OCI-LY7 (cell line): ENCODE measurements around the gene ACAN. TPM values are rescaled to one million over a fixed set of nuclear protein-coding genes. Genes with fewer than 3 reads are reported as not detected.
A peak's percentile ranks its signal among the peaks of the same experiment; 100 is the strongest.

Experiments used
- BruUV-seq: library from RNA; stranded (reverse); fragments of 400-500 nt; replicated peaks from 2 replicates; lab custom pipeline; 2021; lab: Mats Ljungman, UMichigan
- CTCF ChIA-PET: fragments of 300-600 bp; sonication (Branson Sonifier 250); formaldehyde crosslinking; loops from one replicate; lab custom pipeline; 2022; ENCODE audit warnings: antibody characterized with exemption; ENCODE audit not compliant: unreplicated experiment; lab: Charles Lee
- POLR2A ChIA-PET: fragments of 300-600 bp; sonication (Branson Sonifier 250); formaldehyde crosslinking; loops from one replicate; lab custom pipeline; 2022; ENCODE audit warnings: antibody characterized with exemption; lab: Charles Lee
- DNase-seq: peaks from one replicate; pipeline ENCODE4 v3.0.0-alpha.2; 2015; ENCODE audit warnings: low spot score
- H2AFZ ChIP-seq: fragments of 200-600 bp; sonication (generic), shearing (Covaris generic); 2 replicates; pipeline ENCODE4 v1.6.1; 2014; ENCODE audit warnings: mild to moderate bottlenecking, antibody characterized with exemption, low read length, moderate library complexity
- H3K27ac ChIP-seq: fragments of 200-600 bp; sonication (generic); 2 replicates; pipeline ENCODE4 v1.5.1; 2014; ENCODE audit warnings: mixed run types, low read depth, mild to moderate bottlenecking, moderate library complexity, low read length, inconsistent platforms; ENCODE audit not compliant: poor library complexity, severe bottlenecking
- H3K36me3 ChIP-seq: fragments of 200-600 bp; sonication (generic); 2 replicates; pipeline ENCODE4 v1.6.1; 2014; ENCODE audit warnings: mild to moderate bottlenecking, antibody characterized with exemption, low read length, moderate library complexity, mixed read lengths; ENCODE audit not compliant: insufficient read depth
- H3K4me1 ChIP-seq: fragments of 200-600 bp; sonication (generic); 2 replicates; pipeline ENCODE4 v1.5.1; 2014; ENCODE audit warnings: mild to moderate bottlenecking, low read length; ENCODE audit not compliant: insufficient read depth, poor library complexity, severe bottlenecking
- H3K4me2 ChIP-seq: fragments of 200-600 bp; sonication (generic); 2 replicates; pipeline ENCODE4 v1.6.1; 2014; ENCODE audit warnings: mild to moderate bottlenecking, low read length
- H3K4me3 ChIP-seq: fragments of 200-600 bp; sonication (generic); 2 replicates; pipeline ENCODE4 v1.5.1; 2014; ENCODE audit warnings: mild to moderate bottlenecking, low read depth, low read length; ENCODE audit not compliant: poor library complexity, severe bottlenecking
- H3K79me2 ChIP-seq: fragments of 200-600 bp; sonication (generic); 2 replicates; pipeline ENCODE4 v1.6.1; 2016; ENCODE audit warnings: low read depth, mild to moderate bottlenecking, low read length, moderate library complexity, mixed read lengths; ENCODE audit not compliant: insufficient read depth
- H3K9me2 ChIP-seq: fragments of 200-600 bp; sonication (generic); 2 replicates; pipeline ENCODE4 v1.6.1; 2016; ENCODE audit warnings: mild to moderate bottlenecking, low read length, mixed read lengths; ENCODE audit not compliant: insufficient read depth
- H3K9me3 ChIP-seq: fragments of 200-600 bp; sonication (generic); 2 replicates; pipeline ENCODE4 v1.6.1; 2014; ENCODE audit warnings: mild to moderate bottlenecking, mixed run types, low read length, mixed read lengths
- H4K20me1 ChIP-seq: fragments of 200-600 bp; sonication (generic); 2 replicates; pipeline ENCODE4 v1.6.1; 2014; ENCODE audit warnings: mild to moderate bottlenecking, antibody characterized with exemption, low read length, moderate library complexity, mixed read lengths; ENCODE audit not compliant: insufficient read depth
- EZH2phosphoT487 ChIP-seq: fragments of 200-600 bp; sonication (generic); IDR thresholded peaks from 2 replicates; pipeline ENCODE4 v1.6.1; 2018; ENCODE audit warnings: low read depth, borderline replicate concordance, mild to moderate bottlenecking, mixed run types, antibody characterized with exemption, low read length, moderate library complexity, mixed read lengths
- intact Hi-C: fragments of 100-400 bp; cut with micrococcal nuclease; formaldehyde crosslinking; loops from one replicate; pipeline ENCODE4 v1.10.0; 2022; ENCODE audit not compliant: unreplicated experiment
- total RNA-seq, 2 experiments: library from RNA; depleted of rRNA in 1 of 2; stranded (reverse); fragments of >200 nt in 1 of 2; shearing (Covaris generic) in 1 of 2; gene quantifications; 2 replicates each; pipeline ENCODE4 v1.2.3, GENCODE V29; 2014 to 2022
- TF ChIP-seq, protein P1 (sequence below): fragments of 200-600 bp; sonication (generic); conservative IDR thresholded peaks from 2 replicates; pipeline ENCODE4 v1.5.1; 2014; ENCODE audit warnings: mild to moderate bottlenecking, antibody characterized with exemption, low read length, moderate library complexity, mixed read lengths

The ACAN gene
- total RNA-seq, 2 experiments from 2014 or later, result not detected

DNA sequence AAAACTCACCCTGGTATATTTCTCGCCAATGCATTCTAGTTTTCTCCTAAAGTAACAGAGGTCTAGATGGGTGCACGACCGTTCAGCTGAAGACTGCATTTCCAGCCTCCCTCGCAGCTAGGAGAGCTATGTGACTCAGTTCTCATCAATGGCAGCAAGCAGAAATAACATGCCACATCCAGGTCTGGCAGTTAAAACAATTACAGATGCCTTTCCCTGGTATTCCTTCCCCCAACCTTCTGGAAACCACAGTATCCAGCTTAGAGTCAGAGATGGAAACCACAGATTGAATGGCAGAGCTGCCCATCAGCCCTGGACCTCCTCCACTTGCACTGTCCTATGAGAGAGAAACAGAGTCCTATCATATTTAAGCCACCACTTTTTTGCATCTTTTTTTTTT lies 87.3 kb downstream of the ACAN start:
- ChIA-PET POLR2A (no interaction called here), CTCF (interaction anchor here (0.7 kb wide), 1 partner anchor 300 kb away, joined by 3 read pairs; no protein-coding TSS in a partner anchor)
- no peak for TF ChIP-seq EZH2phosphoT487
- TF ChIP-seq, protein P1, sequence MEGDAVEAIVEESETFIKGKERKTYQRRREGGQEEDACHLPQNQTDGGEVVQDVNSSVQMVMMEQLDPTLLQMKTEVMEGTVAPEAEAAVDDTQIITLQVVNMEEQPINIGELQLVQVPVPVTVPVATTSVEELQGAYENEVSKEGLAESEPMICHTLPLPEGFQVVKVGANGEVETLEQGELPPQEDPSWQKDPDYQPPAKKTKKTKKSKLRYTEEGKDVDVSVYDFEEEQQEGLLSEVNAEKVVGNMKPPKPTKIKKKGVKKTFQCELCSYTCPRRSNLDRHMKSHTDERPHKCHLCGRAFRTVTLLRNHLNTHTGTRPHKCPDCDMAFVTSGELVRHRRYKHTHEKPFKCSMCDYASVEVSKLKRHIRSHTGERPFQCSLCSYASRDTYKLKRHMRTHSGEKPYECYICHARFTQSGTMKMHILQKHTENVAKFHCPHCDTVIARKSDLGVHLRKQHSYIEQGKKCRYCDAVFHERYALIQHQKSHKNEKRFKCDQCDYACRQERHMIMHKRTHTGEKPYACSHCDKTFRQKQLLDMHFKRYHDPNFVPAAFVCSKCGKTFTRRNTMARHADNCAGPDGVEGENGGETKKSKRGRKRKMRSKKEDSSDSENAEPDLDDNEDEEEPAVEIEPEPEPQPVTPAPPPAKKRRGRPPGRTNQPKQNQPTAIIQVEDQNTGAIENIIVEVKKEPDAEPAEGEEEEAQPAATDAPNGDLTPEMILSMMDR, result no peak
- intact Hi-C loops, result no loop called here
- Histone ChIP-seq H3K36me3 (no peaks in the 10 kb centered on the region), H3K4me3 (no peak overlapping the region), H3K79me2 (no peaks in the 10 kb centered on the region), H3K27ac (no peak overlapping the region), H2AFZ (no peak overlapping the region), H3K9me3 (no peaks in the 10 kb centered on the region), H3K4me2 (no peak overlapping the region), H4K20me1 (no peaks in the 10 kb centered on the region), H3K4me1 (peaks cover 3% of the 10 kb centered on the region), H3K9me2 (no peaks in the 10 kb centered on the region)
- no TSS peak for BruUV-seq
- DNase-seq, result no peak

DNA sequence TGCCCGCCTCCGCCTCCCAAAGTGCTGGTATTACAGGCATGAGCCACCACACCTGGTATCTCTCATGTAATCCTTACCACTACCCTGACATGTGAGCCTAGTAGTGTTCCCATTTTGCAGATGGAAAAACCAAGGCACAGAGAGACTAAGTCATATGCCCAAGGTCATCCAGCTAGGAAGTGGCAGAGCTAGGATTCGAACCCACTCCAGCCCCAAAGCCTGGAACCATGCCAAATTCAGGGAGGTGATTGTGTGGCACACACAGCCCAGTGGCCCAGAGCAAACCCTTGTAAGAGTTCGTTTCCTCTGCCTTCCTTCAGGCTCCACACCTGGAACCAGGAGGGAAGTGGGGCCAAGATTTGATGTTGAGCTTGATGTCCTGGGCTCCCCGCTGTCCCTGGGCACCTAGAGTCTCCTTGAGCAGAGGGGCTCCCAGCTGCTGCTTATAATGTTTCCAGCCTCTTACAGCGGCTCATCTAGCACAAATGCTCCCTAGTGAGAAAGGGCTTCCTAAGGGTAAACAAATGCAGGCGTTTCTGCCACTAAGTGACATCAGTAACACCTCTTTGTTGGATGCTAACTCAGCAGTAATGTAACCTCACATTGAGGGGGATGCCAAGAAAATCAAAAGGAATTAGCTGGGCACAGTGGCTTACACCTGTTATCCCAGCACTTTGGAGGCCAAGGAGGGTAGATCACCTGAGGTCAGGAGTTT lies 88.5 kb downstream of the ACAN start:
- no peaks in the 10 kb centered on the region for H4K20me1 ChIP-seq
- H2AFZ ChIP-seq, result no peak overlapping the region
- H3K4me1 ChIP-seq, result peaks cover 3% of the 10 kb centered on the region
- TF ChIP-seq, protein P1, result no peak
- no peak for TF ChIP-seq EZH2phosphoT487
- CTCF ChIA-PET, result no interaction called here
- no peak overlapping the region for H3K4me3 ChIP-seq
- H3K4me2 ChIP-seq, result no peak overlapping the region
- H3K9me3 ChIP-seq, result no peaks in the 10 kb centered on the region
- H3K27ac ChIP-seq, result no peak overlapping the region
- intact Hi-C loops, result no loop called here
- no peaks in the 10 kb centered on the region for H3K79me2 ChIP-seq
- DNase-seq, result no peak
- no peaks in the 10 kb centered on the region for H3K9me2 ChIP-seq
- BruUV-seq, result no TSS peak
- POLR2A ChIA-PET, result no interaction called here
- no peaks in the 10 kb centered on the region for H3K36me3 ChIP-seq

DNA sequence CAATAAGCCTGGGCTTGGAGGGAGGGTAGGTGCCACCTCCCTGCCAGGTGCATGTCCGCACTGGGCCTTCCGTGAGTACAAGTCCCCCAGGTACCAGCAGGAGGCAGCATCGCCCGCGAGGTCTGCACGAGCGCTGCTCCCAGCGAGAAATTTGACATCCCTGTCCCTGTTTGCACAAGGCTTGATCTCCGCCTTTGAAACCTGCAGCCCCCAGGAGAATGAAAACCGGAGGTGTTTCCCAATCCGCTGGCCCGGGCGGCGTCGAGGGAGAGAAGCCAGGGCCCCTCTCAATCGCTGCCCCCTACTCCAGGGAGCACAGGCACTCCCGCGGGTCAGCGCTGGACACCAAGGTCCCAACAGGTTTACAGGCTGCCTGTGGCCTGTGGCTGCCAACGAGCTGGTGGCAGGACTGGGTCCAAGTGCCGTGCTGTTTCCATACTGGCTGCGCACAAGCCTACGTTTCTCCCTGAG lies 91.1 kb downstream of the ACAN start:
- intact Hi-C loops, result no loop called here
- ChIA-PET POLR2A (no interaction called here), CTCF (no interaction called here)
- no peaks in the 10 kb centered on the region for H3K9me2 ChIP-seq
- TF ChIP-seq, protein P1, result peak; percentile 72
- TF ChIP-seq EZH2phosphoT487, result no peak
- H3K79me2 ChIP-seq, result no peaks in the 10 kb centered on the region
- no peak overlapping the region for H3K4me2 ChIP-seq
- H3K27ac ChIP-seq, result no peak overlapping the region
- H3K4me1 ChIP-seq, result peaks cover 3% of the 10 kb centered on the region
- no peaks in the 10 kb centered on the region for H3K9me3 ChIP-seq
- DNase-seq, result peak; percentile 23
- no peaks in the 10 kb centered on the region for H3K36me3 ChIP-seq
- no peak overlapping the region for H2AFZ ChIP-seq
- BruUV-seq, result no TSS peak
- H3K4me3 ChIP-seq, result no peak overlapping the region
- H4K20me1 ChIP-seq, result no peaks in the 10 kb centered on the region
